Endometrial microvascular endothelial cells (primary cell): ENCODE data around the gene MON2. TPM values are rescaled to one million over a fixed set of nuclear protein-coding genes. Genes with fewer than 3 reads are reported as not detected.

ENCODE experiments used
- in situ Hi-C: cut with HindIII; loops from 2 replicates; pipeline ENCODE4 v1.10.0; 2017; ENCODE audit warnings: low sequenced_read_pairs, low pct_unique_long_range_greater_than_20kb; ENCODE audit errors: inconsistent ontology term
- total RNA-seq: library from RNA; depleted of rRNA; stranded (reverse); fragments of >200 nt; gene quantifications from one replicate; pipeline ENCODE4 v1.2.3, GENCODE V29; 2015; ENCODE audit errors: inconsistent ontology term

Gene MON2
- total RNA-seq, 1 donor from 2014 or later = 21.9 TPM

DNA sequence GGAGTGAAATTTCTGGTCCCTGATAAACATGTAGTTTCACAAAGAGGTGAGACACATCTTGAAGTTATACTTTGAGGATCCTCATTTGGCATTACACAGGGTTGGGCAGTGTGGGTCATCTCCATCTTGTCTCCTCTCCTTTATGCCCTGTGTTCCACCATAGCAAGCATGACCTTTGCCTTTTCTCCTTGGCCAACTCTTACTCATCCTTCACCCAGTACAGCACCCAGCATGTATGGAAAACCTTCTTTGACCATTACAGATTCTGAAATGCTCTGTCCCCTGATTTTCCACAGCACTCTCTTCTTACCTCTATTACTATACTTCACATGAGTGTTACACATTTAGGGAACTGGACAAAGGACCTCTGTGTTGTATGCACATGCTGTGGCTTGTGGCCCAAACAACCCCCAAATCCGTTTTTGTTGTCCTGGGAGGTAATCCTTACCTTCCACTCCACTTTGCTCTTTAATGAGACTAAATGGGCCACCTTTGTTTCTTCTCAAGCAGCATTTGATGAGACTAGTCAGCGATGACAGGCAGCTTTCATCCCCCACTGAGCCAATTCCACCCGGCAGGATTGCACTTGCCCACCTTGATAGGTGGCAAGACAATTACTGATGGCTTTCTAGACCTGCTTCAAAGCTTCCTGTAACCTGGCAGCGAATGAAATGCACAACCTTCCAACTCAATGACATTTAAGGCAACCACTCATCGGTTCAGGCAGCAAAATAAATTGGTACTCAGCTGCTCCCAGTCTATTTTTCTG, 163.5 kb downstream of the MON2 start:
- in situ Hi-C loops = no loop called here

DNA sequence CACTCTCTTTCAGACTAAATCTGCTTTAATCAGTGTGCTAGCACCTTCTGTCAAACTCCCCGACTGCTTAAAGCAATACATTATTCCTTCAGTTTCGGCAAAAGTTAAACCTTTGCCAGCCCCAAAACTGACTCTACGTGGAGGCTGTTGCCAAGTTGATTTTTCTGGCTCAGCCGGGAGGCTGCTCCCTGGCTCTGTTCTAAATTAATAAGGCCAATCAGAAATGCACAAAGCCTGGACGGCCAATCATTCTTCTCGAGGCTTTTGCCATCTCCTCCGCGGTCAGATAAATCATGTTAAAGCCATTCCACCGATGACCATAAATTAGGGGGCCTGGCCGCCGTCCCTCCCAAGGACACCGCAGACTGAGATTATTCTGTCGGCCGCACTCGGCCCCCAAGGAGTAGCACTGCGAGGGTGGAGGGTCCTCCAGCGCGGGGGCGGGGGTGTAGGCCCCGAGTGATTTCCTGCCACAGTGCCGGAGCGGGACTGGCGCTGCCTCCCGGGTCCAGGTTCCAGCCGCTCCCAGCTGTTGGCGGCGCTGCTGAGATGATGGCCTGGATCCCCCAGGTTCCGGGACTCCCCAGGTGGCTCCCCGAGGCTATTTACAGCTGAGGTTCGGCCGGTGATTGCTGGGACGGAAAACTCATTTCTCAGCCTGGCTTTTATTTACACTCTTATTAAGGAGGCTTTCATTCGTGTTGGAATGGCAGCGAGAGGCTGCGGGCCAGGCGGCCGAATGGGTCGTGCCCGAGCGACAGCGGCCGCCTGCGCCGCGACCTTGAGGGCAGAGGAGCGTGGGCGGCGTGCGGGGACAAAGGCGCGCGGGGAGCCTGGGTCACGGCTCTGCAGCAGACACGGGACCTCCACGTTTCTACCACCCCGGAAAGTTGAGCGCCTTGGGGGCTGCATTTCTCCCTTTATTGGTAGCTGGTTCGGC, 165.1 kb downstream of the MON2 start:
- in situ Hi-C loops = no loop called here

DNA sequence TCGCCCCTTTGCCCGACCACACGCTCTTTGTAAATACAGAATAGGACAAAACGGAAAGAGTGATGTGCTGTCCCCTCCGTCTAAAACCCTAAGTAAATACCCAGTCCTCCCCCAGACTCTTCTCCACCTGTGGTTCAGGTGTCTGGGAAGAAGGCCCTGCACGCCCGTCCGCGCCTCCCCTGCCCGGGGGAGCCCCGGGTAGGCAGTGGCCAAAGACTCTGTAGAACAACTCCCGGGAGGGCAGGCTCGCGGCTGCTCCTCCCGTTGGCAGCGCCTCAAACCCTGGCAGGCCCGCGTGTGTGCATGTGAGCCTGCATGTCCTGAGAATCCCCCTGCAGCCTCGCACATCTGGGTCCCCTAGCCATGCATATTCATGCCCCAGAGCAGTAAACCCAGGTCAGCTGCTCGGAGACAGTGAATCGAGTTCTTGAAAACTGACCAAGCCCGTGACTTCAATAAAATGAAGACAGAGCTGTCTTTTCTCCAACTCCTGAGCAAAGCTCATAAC, 165.8 kb downstream of the MON2 start:
- in situ Hi-C loops = no loop called here

DNA sequence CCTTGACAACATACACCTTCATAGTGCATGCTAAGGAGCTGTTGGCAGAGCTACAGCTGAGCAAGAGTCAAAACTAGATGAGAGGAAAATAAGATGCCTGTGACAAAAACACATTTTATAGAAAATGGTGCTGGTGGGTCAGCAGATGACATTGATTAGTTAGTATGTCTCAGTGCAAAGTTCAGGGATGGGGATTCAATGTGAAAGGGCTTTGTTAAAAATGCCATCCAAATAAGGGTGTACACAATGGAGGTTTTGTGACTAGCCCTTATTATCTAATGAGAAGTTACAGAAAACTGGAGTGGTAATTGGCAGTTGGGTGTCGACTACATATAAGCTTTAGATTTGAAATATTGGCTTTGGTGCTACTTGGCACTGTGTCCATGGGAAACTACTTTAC, 169.0 kb downstream of the MON2 start:
- in situ Hi-C loops = no loop called here

DNA sequence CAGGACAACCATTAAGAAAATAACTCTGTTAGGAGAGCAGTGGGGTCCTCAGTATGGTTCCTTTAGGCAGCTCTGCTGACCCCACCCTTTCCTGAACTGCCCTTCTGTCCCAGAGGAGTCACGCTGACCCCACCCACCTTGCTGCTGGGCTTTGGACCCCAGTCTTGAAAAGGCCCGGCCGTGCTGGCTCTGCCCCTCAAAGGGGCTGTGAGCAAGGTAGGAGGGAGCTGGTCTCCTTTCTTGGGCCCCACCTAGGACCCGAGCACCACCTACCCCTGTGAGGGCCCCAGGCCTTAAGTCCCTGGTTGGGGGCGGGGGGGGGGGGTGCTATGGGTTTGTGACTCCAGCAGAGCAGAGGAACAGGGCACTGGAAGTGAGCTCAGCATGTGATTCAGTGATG, 171.1 kb downstream of the MON2 start:
- in situ Hi-C loops = no loop called here

DNA sequence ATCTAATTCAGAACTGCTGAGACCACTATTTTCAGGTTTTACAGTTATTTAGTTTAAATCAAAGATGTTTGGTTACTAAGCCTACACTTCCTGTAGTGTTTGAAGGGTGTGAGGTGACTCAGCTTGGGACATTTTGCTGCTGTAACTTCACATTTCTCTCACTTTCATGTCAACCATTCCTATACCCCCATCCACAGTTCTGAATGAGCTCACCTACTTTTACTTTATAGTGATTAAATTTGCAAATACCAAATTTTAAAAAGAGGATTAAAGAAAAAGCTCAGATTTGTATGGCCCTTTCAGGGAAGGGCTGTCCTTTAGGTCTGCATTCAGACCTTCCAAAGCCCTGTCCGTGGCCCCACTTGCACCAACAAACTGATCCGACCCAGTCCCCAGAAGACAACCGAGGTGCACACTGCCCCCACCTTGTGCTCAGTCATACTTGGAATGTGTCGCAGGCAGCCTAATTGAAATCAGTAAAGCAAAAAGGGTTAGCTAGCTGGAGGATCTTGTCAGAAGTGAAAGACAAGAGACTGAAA, 174.4 kb downstream of the MON2 start:
- in situ Hi-C loops = no loop called here

DNA sequence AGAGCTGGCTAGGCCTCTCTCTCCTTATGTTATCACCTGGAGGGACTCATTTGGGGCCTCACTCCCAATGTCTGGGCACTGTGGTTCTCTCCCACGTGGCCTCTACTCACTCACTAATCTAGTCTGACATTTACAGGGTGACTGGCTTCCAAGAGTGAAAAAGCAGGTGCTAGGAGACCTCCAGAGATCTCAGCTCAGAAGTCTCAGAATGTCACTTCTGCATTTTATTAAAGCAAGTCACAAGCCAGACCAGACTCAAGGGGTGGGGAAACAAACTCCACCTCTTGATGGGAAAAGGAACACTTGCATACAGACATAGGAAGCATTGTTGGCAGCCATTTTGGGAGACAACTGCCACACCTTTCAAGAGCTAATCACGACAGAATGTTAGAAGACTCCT, 175.9 kb downstream of the MON2 start:
- in situ Hi-C loops = no loop called here

DNA sequence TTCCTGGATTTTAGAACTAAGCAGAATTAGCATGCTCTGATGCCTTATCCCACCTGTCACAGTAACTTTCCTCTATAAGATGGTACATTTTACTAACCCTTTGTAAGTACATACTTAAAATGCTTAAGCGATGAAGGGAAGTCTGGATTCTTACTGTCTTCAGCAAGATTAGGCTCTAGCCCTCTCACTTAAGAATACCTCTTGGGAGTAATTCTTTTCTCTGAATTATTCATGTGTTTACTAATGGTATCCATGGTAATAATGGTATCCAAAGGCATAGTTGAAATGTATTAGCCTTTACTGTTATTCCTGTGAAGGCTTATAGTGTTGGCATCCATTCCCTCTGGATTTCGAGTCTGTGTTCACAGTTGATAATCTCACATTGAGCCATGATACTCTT, 176.9 kb downstream of the MON2 start:
- in situ Hi-C loops = no loop called here

DNA sequence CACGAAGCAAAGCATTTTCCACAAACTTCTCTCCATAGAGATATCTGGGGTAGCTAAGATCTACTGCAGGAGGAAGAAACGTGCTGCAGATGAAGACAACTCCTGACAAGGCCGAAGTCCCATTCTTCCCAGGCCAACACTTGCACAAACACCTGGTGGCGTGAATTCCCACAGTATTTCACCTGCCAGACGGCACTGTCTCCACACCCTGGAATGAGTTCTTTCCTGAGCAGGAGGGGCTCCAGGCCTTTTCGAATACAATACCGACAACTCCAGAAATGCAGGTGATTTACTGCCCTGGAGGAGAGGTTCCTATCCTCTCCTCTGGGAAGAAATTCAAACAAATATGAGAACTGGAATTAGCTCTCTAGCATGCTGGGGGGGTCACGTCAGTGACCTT, 179.9 kb downstream of the MON2 start:
- in situ Hi-C loops = no loop called here

DNA sequence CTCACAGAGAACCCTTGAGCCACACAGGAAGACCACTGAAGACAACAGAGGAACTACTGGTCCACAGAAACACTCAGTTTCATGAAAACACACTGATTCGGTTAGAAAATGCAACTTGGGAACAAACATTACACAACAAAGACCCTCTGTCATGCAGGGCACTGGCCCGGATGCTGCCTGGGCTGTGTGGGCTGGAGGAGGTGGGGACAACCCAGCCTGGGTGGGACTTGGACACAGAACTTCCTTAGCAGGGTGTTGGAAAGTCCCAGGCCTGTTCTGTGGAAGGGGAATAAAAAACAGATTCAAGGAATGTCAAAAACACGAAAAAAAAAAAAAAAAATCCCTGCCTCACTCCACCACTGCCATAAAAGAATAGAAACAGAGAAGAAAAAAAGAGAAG, 181.0 kb downstream of the MON2 start:
- in situ Hi-C loops = no loop called here

DNA sequence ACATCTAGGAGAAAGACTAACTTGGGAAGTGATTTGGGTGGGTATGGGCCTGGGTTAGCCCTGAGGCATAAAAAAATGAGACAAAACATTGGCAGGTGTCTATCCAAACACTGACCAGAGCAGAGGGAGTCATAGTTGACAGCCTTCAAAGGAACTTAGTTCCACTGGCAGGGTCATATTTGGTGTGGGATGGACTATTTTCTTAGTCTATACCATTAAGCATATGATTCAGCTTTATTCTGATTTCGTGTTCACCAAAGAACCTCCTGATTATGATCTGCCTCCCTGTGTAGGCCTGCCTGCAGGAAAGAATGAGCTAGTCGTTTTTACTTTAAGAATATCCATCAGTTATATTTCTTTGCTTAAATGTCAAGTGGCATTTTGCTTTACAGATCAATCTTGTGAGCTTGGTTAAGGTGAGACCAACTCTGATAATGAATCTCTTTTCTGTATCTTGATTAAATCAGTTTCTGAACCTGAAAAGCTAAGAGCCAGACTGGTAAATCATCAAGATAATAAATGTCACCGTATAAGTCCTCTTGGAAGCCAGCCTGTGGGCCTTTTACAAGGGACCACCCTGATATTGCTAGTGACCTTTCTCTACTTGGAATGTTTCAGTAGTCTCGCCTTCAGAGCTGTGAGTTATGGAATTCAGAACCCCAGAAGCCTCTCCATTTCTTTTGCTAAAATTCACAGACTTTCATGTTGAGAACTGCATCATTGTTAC, 182.9 kb downstream of the MON2 start:
- in situ Hi-C loops = no loop called here

Other genes starting within 250 kb of the MON2 start
- gene USP15, start 206.4 kb upstream of the MON2 start, total RNA-seq = 35.3 TPM